KG1 (cell line): Measurements from ENCODE around the gene TTC3.

Experiments used
- DNase-seq: peaks from one replicate; lab custom pipeline; 2025; lab: John Stamatoyannopoulos, UW

TTC3 gene

DNA sequence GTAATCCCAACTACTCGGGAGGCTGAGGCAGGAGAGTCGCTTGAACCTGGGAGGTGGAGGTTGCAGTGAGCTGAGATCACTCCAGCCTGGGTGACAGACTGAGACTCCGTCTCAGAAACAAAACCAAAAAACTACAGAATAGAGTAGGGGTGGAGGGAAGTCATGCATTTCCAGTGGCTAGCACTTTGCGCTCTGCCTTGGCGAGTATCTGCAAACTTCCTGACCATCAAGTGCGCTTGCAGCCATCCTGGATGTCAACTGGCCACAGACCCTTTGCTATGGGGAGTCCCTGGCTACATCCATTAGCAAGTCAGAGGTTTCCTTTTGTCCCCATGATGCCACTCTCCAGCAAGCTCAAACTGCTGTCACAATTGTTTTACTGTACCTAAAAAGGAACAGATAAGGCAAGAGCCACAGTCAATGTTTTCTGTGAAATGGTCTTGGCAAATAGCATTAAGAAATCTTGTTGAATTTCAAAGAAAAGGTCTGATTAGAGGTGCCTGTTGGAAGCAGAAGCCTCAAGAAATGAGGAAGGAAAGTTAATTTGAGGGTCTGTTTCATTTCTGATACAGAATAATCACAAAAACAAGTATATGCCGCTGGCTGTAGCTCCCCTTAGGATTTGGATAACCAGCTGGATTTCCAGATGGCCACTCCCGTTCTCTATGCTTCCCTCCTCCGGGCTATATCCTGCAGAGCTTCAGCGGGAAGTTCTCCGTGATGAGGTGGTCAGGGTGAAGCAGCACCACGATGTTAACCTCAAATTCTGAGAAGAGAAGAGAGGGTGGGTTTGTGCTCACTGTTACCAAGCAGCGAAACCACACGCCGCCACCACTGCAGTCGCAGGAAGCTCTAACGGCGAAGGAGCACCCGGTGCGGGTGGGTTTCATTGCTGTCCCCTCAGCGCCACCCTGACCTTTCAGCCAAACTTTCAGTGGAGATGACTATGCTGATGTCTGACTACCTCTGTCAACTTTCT, 152.1 kb downstream of the TTC3 start:
- DNase-seq: peak; percentile 91

DNA sequence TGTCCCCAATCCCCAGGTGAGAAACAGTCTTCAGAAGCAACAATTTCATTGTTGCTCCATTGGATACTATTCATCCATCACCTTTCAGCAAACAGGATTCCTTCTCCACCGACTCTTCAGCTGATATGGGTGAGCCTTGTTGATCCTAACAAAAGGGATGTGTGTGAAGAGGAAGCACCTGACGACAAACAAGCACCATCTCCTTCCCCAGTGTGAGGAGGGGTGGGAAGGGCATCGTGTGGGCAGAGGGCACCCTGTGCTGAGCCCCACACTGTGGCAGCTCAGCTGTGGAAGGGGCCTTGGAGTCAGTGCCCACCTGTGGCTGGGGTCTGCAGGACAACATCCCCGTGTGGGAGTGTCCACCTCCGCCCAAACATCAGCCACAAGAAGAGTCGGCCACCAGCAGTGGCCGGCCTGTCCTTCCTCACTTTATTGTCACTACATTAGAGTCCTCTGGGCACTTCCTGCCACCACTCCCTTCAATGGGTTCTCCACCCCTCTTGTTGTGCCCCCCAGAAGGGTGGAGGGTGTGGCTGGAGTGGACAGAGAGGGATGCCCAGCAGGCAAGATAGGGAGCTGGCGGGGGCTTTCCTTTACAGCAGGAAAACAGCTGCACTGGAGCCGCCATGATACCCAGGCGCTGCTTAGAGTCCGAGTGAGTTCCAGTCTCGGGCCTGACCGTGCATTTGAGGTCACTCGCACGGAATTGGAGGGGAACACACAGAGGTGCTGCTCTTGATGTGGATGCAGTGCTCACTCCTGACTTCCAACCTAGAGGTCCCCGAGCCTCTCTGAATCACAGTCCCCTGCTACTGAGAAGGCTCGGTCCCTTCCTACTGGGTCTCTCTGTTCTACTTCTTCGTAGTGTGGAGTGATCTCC, 153.2 kb downstream of the TTC3 start:
- DNase-seq: no peak

DNA sequence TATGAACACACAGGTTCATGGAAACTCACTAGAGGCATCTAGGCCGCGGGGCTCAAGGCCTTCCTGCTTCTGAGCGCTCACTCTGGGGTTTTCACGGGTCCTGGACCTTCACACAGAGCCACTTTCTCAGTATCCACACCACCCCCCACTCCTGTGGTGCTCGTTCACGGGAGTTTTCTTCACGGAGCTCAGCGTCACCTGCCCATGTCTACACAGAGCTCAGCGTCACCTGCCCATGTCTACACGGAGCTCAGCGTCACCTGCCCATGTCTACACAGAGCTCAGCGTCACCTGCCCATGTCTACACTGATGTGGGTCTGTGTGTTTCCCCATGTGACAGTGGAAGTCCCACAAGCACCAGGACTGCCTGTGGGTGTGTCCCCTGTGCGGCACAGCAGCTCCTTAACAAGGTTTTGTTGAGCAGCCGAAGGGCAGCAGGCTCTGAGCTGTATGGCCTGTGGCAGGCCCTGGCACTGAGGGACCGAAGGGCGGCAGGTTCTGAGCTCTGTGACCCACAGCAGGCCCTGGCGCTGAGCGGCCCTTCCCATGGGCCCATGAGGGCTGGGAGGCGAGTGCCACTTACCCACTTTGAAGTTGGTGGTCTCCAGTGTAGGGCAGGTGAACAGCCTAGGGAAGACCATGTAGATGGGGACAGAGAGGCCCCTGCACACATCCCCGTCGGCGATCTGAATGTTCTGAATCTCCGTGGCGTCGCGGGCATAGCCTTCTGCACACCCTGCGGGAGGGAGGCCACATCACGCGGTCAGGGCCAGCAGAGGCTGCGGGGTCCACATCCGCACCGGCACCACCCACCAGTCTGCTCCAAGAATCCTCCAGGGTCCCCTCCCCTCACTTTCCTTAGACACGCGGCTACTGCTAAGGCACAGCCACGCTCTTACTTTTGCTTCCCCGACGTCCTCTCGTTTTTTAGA, 154.3 kb downstream of the TTC3 start:
- no peak for DNase-seq

DNA sequence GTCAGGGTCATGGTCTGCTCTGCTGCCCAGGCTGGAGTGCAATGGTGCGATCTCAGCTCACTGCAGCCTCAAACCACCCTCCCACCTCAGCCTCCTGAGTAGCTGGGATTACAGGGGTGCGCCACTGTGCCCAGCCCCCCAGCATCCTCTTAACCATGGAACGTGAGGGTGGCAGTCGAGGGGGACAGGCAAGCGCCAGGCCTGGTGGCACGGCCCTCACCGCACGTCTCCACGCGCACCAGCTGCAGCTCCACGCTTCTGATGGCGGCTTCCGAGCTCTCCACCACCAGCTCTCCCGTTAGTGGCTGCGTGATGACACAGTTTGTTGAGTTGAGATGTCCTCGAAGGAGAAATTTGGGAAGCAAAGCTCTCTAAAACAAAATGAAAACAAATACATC, 154.9 kb downstream of the TTC3 start:
- DNase-seq: no peak

DNA sequence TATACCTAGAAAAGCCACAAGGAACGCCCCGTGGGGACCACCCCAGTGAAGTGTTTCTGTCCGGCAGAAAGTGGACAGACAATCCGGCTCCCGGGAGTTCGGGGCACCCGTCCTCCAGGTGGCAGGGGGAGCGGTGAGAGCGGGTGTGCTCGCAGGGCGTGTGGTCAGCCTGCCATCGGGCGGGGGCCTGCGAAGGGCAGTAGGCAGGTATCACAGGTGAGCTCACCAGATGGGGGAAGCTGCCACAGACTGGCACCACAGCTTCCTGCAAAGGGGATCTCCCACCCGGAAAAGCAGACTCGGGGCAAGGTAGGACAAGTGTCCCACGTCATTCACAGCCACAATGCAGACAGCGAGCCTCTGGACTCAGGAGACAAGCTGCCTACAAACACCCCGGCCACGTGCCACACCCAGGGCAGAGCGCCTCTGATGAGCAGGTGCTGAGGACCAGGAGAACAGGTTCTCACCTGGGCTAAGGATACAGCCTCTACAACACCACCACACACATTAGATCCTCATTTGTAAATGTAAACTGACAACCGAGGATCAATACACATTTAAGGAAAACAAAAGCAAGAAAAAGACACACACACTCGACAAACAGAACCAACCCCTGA, 157.7 kb downstream of the TTC3 start:
- DNase-seq: no peak

DNA sequence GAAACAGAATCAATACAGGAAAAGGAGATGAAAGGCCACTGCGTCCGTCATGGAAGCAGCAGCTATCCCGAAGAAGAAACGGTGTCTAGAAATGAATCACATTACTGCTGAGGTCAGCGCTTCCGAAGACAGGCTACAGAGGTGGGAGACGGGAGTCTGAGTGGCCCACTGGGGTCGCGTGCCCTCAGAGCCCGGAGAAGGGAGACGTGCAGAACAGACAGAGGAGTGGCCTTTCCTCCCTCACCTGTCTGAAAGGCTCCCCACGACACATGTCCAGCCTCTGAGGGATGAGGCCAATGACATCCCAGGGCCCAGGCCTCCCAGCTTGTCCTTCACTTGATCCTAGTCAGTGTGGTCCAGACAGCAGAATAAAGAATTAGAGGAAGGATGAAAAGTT, 158.2 kb downstream of the TTC3 start:
- DNase-seq: no peak

DNA sequence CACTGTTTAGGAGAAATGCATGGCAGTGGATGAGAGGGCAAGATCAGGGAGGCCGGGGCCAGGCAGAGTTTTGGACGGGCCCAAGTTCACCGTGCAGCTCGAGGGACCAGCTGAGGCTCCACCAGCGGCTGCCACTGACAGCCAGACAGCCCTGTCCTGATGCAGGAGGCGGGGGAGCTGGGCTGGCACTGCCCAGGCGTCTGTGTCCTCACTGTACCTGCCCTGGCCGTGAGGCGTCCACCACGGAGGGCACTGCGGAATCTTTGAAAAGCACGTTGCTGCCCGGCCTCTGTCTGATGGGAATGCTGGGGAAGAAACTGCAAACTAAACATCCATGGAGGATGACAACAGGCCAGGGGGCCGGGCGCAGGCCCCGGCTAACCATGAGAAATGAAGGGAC, 158.6 kb downstream of the TTC3 start:
- DNase-seq: no peak

DNA sequence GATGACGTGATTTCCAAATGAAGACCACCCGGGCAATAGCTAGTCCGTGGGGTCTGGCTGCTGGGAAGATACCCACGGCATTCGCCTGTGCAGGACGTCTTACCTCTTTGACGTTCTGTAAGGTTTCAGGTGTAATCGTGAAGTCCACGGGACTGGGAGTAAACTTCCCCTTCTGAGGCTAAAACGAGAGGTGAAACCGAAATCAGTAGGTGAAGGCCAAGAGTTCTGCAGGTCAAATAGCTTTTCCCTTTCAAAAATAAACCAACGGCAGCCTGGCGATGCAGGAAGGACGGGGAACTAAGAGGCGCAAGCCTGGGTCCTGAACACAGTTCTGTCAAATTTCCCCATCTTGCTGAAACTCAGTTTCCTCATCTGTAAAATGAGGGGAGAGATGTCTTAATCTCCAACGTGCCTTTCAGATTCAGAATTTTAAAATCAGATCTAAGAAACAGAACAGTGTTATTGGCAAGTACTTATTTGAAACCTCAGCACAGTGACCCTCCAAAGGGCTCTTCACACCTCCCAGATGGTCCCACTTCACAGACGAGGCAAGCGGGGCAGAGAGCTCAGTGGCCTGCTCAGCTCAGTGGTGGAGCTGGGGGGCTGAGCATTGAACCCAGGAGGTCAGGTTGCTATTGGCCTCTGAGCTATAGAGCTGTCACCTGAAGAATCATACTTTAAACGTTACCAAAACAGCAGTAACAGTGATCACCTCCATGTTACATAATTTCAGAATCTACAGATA, 159.4 kb downstream of the TTC3 start:
- DNase-seq: no peak

DNA sequence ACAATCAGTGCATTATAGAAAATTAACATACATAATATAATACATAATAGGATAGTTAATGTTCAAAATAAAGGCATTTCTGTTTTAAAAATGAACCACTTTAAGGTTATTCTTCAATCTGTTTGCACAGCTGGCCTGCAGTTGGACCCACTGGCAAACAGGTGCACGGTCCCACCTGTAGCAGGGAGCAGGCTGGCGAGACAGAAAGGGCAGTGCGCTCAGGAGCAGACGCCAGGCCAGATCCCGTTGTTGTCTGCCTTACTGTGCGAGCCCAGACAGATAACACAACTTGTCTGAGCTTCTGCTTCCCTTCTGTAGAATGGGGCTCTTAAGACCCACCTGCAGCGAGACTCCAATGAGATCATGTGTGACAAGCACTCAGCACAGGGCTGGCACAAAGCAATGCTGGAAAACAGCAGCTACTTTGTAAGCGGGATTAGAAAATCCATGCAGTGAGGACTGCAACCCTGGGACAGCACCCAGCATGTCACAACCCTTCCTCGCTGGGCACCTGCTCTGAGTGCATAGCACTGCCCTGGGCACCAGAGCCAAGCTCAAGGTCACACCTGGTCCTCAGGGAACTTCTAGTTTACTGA, 160.6 kb downstream of the TTC3 start:
- no peak for DNase-seq

DNA sequence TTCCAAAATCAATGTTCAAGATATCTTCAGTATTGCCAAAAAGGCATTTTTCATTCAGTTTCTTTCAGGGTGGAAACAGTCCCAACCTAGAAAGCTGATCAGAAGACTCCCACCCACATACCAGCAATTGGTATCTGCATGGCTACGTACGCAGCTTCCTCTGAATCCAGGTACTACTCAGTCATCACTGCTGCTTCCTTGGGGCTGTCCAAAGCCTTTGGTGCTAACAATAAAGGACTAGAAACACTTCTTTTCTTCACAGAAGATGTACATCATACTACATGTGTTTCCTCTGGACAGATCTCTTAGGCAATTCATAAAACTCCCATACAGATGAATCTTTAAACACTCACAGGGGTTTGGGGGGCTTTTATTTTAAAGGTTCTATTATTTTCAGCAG, 164.3 kb downstream of the TTC3 start:
- no peak for DNase-seq

DNA sequence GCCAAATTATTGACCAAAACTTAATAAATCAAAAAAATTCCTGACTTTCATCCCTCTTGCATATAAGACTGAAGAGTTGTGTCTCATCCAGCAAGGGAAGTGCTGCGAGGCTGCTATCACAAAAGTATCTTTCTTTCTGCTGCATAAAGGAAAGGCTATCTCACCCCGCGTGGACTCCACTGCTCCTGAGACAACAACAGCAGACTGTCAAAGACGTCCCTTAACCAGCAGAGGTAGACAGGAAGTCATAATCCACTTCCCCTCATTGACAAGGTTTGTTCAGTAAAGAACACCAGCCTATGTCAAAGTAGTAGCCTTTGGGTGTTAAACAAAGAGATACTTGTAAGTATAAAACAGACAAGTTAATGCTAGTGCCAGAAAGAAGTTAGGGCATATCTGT, 164.7 kb downstream of the TTC3 start:
- no peak for DNase-seq

DNA sequence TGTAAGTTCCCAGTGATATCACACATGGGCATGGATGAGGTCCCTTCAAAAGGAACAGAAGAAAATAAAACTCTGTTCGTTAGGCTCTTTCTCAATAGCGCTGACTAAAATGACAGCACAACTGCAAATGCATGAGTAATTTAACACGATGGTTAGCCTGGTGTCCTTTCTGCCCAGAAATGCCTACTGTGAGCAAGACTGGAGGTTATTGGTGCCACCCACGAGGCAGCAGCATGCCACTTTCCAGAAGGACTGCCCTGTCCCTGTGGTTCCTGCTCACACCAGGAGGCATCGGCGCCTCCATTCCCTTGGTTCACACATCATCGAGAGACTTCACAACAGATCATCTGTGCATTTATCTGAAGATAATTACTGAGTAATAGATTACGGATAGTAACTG, 167.9 kb downstream of the TTC3 start:
- DNase-seq: no peak

DNA sequence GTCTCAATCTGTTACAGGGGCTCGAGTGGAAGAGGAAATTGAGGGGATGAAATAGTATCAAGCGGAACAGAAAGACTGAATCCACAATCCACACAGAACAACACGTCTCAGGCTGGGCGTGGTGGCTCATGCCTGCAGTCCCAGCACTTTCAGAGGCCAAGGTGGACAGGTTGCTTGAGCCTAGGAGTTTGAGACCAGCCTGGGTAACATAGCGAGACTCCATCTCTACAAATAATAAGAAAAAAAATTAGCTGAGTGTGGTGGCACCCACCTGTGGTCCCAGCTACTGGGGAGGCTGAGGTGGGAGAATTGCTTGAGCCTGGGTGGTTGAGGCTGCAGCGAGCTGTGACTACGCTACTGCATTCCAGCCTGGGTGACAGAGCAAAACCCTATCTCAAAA, 168.4 kb downstream of the TTC3 start:
- DNase-seq: no peak

DNA sequence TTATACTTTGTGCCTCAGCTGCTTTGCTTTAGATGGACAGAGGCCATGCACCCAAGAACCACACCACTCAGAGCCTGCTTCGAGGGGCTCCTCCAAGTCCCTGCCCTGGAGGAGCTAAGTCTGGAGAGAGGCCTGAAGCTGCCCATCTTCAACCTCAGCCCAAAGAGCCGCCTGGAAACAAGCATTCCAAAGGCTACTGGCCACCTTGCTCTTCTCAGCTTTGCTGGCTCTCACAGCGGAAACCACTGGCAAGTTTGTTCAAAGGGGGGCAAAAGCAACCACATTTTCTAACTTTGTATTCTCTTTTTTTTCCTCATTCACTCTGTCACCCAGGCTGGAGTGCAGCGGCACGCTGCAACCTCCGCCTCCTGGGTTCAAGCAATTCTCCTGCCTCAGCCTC, 170.9 kb downstream of the TTC3 start:
- no peak for DNase-seq

DNA sequence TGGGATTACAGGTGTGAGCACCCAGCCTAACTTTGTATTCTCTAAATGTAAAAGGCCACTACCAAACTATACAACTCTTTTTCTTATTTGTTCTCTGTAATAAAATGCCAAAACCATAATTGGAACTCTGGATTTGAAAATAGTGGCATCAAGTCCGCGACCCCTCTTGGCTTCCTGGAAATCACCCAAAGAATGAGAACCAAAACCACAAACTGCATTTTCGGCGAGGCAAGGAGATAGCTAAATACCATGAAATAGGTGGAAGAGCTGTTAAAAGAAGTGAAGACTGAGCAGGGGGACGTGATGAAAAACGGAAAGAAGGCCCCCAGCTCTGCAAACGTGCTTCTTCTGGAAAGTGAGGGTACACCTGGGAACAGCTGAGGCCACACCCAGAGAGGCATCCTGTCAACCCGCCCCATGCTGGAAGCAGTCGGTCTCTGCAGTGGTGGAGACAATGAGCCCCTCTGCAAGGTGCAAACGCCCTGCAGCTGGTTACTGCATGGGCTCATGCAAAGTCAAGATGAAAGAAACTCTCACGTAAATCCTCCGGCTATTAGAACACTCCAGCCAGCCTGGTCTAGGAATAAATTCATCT, 171.5 kb downstream of the TTC3 start:
- no peak for DNase-seq

DNA sequence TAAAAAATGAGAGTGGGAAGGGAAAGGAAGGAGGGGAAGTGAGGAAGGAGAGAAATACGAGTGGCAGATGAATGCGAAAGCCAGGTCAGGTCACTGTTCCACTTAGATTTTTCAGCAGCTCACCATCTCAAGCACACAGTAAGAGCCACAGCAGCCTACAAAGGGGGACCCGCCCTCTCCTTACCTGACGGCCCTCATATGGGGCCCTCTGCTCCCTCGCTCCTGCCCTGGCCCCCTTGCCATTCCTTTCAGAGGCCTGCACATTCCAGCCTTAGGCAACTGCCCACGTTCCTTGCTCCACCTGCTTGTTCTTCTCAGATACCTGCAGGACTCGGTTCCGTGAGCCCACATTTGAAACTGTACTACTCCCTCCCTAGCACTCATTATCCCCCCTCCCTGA, 172.1 kb downstream of the TTC3 start:
- DNase-seq: no peak

DNA sequence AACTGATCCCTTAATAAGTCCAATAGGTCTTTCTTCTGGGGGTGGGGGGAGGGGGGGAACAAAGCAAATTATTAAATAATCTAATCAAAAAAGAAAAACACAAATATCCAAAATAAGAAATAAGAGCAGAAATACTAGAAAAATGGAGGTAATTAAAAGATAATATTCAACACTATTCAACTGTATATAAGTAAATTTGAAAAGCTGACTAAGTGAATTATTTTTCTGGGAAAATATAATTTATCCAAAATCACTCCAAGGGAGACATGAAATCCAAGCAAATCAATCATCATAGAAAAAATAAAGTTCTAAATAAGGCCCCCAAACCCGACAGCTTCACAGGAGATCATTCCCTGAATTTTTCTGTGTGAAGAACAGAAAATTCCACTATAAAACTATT, 175.2 kb downstream of the TTC3 start:
- no peak for DNase-seq

DNA sequence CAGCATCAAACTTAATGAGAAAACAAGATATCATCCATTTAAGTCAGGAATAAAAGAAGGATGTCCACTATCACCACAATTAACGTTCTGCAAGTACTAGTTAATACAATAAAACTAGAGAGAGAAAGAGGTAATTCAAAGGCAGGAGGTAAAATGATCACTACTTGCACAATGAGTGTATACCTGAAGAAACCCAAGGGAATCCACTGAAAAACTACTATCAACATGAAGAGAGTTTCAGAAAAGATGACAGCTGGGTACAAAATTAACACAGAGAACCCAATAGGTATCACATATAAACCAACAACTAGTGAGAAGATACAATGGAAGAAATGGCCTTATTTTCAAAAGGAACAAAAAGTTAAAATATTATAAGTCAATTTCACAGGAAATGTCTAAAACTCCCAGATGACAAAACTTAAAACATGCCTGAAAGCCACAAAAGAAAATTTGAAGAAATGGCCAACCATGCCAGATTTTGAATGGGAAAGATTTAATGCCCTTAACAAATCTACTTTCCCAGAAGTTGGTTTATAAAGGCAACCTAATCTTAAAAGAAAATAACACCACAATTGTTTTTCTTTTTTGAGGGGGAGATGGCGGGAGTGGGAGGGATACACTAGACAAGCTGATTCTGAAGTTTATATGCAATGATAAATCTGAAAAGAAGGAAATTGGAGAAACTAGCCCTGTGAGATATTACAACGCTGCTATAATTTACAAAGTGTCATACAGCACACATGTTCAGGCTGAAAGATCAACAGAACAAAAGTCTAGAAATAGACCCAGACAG, 176.3 kb downstream of the TTC3 start:
- no peak for DNase-seq

DNA sequence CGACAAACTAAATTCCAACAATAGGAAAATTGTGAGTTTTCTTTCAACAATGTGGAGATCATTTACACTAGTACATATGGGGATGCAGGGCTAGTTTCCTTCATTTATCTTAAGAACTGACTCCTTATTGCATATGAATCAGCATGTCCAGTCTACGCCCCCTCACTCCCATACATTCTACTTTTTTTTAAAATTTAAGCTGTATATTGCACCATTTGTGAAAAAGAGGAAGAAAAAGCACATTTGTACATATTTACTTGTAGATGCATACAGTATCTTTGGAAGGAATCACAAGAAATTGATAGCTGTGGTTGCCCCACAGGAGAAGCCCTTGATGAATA, 178.2 kb downstream of the TTC3 start:
- no peak for DNase-seq
